AG04449 (cell line): ENCODE measurements around the gene KLHL17.

Source experiments
- CTCF ChIA-PET: fragments of 350-600 bp; formaldehyde crosslinking; extraction: SDS; loops from one replicate; lab custom pipeline; 2021; ENCODE audit warnings: antibody characterized with exemption; lab: Yijun Ruan, JAX
- POLR2A ChIA-PET: fragments of 400-600, 350-600 bp; formaldehyde crosslinking; extraction: SDS; loops from one replicate; lab custom pipeline; 2020; ENCODE audit warnings: antibody characterized with exemption, inconsistent platforms; lab: Yijun Ruan, JAX
- DNase-seq: peaks from one replicate; pipeline ENCODE4 v3.0.0-alpha.2; 2010; ENCODE audit warnings: low read depth, low spot score
- H3K4me3 ChIP-seq: 2 replicates; pipeline ENCODE4 v1.5.1; 2011; ENCODE audit warnings: low read depth, mild to moderate bottlenecking, control low read depth, low read length
- TF ChIP-seq, protein P1 (sequence below): IDR thresholded peaks from one replicate; pipeline ENCODE4 v1.5.1; 2011; ENCODE audit warnings: mild to moderate bottlenecking, moderate library complexity, low read length, control low read depth, inconsistent platforms; ENCODE audit not compliant: insufficient read depth; ENCODE audit errors: missing control alignments

KLHL17 gene

DNA sequence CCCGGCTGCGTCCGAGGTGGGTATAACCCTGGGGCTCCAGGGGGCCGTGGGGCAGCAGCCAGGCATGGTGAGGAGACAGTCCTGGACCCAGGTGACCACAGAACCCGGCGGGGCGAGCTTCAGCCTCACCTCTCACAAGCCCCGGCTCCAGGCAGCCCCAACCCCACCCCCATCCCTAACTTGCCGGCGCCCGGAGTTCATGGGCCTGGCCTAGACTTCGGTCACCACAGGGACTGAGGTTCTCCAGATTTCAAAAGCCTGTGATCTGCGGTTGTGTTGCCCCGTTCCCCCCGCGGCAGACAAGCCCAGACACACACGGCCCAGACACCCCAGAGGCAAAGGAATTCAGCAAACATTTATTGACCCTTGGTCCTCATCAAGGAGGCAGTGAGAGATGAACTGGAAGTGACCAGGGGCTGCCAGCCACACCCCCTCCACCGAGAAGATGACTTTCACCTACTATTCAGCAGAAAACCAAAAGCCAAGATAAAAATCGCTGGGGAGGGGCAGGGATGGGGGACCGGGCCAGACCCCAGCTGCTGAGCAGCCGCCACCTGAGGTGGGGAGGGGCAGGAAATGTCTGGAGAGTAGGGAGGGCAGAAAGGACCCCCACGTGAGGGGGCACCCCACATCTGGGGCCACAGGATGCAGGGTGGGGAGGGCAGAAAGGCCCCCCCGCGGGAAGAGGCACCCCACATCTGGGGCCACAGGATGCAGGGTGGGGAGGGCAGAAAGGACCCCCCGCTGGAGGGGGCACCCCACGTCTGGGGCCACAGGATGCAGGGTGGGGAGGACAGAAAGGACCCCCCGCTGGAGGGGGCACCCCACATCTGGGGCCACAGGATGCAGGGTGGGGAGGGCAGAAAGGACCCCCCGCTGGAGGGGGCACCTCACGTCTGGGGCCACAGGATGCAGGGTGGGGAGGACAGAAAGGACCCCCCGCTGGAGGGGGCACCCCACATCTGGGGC is 35.6 kb downstream of the KLHL17 start:
- TF ChIP-seq, protein P1, sequence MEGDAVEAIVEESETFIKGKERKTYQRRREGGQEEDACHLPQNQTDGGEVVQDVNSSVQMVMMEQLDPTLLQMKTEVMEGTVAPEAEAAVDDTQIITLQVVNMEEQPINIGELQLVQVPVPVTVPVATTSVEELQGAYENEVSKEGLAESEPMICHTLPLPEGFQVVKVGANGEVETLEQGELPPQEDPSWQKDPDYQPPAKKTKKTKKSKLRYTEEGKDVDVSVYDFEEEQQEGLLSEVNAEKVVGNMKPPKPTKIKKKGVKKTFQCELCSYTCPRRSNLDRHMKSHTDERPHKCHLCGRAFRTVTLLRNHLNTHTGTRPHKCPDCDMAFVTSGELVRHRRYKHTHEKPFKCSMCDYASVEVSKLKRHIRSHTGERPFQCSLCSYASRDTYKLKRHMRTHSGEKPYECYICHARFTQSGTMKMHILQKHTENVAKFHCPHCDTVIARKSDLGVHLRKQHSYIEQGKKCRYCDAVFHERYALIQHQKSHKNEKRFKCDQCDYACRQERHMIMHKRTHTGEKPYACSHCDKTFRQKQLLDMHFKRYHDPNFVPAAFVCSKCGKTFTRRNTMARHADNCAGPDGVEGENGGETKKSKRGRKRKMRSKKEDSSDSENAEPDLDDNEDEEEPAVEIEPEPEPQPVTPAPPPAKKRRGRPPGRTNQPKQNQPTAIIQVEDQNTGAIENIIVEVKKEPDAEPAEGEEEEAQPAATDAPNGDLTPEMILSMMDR, result no peak
- no peak overlapping the region for H3K4me3 ChIP-seq
- ChIA-PET POLR2A (no interaction called here), CTCF (interaction anchor here (1.6 to 9.5 kb wide), 5 partner anchors 7 to 68 kb away, joined by 4 to 101 read pairs (median 5); partner anchors contain the start of gene PERM1)
- no peak for DNase-seq

DNA sequence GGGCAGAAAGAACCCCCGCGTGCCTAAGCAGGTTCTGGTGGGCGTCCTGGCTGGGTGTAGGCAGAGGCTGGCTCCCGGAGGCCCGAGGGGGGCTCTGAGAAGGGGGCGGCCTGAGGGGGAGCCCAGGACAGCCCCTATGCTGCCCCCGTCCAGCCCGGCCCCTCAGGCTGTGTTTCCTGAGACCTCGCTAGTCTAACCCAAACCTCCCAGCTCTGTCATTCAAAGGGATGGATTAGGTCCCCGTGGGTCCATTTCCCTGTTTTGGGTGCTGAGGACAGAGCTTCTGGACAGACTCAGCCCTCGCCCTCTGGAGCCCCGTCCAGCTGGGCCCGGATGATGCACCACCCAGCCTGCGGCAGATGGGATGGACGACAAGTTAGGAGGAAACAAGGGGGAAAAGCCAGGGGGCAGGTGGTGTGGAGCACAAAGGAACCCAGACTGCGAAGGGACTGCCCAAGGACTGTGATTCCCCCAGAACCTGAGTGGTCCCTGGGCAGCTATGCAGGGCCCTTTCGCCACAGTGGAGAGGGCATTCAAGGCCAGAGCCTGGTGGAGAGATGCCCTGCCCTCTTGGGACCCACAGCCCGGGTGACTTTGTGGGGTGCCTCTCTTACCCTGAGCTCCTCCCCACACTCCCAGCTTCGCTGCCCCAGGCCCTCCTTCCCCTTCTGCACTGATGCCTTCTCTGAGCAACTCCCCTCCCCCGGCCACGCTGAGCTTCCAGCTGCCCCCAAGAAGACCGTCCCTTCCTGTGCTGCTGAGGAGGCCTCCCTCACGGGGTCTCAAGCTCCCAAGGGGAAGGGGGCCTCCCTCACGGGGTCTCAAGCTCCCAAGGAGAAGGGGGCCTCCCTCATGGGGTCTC is 36.7 kb downstream of the KLHL17 start:
- POLR2A ChIA-PET, result interaction anchor here (0.7 kb wide), 1 partner anchor 363 kb away, joined by 3 read pairs; no protein-coding TSS in a partner anchor
- no peak overlapping the region for H3K4me3 ChIP-seq
- TF ChIP-seq, protein P1, result no peak
- no peak for DNase-seq
- CTCF ChIA-PET, result interaction anchor here (0.7 to 9.5 kb wide), 7 partner anchors 14 to 67 kb away, joined by 3 to 101 read pairs (median 4); partner anchors contain the start of genes PERM1 and PLEKHN1

DNA sequence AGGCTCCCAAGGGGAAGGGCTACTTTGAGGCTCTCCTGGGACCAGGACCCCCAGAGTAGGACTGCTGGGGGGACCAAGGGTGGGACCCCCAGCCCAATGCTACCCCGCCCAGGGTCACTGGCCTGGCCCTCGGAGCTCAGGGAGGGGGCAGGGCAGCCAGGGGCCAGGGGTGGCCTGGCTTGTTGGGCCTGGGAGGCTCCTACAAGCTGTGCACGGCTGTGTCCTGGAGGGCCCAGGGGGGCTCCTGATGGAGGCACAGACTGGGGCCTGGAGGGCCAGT is 37.3 kb downstream of the KLHL17 start:
- no peak overlapping the region for H3K4me3 ChIP-seq
- no peak for DNase-seq
- CTCF ChIA-PET, result interaction anchor here (0.7 to 9.5 kb wide), 7 partner anchors 14 to 66 kb away, joined by 3 to 101 read pairs (median 4); partner anchors contain the start of genes PERM1 and PLEKHN1
- TF ChIP-seq, protein P1, result no peak
- POLR2A ChIA-PET, result interaction anchor here (0.7 kb wide), 1 partner anchor 363 kb away, joined by 3 read pairs; no protein-coding TSS in a partner anchor

DNA sequence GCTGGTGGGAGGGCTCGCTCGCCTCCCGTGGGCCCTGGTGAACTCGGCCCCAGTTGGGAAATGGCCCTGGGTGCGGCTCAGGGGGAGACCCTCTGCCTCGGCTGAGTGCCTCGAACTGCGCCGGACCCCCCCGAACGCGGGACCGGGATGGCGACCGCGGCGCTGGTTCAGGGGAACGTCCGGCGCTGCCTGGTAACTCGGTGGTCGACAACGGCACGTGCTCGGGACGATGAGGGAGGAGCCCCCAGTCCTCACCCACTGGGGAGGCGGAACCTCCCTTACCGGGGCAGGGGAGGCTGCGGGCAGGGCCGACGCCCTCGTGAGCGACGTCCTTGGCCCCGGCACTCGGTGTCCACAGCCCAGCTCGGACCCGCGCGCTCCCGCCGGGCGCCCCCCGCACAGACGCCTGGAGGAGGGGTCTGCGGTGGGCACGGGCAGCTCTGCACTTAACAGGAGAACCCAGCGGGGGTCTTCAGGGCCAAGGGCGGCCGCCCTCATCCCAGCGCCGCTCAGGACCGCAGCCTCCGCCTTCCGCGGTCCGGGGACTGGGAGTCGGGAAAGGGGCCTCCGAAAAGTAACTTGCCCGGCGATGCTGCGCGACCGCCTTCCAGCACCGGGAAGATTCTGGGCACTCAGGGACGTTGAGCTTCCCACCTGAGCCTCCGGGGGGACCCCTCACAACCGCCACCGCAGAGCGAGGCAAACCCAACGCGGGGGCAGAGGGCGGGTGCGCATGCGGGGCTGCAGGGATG is 37.8 kb downstream of the KLHL17 start:
- no peak for DNase-seq
- CTCF ChIA-PET, result interaction anchor here (1.4 to 9.5 kb wide), 4 partner anchors 15 to 66 kb away, joined by 3 to 101 read pairs (median 4); partner anchors contain the start of genes PERM1 and PLEKHN1
- TF ChIP-seq, protein P1, result no peak
- H3K4me3 ChIP-seq, result peak overlapping the region; percentile 30
- POLR2A ChIA-PET, result interaction anchor here (0.7 kb wide), 1 partner anchor 362 kb away, joined by 3 read pairs; no protein-coding TSS in a partner anchor

DNA sequence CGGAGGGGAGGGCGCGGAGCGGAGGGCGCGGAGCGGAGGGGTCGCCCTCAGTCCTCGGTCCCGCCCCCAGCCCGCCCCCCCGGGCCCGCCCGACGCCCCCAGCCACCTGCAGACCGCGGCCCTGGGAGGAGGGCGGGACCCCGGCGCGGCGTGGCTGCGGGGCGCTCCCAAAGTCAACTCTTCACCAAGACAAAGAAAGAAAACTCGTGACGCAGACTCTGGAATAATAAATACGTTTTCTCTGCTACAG is 38.3 kb downstream of the KLHL17 start:
- peak overlapping the region; percentile 73 for H3K4me3 ChIP-seq
- POLR2A ChIA-PET, result no interaction called here
- CTCF ChIA-PET, result interaction anchor here (1.4 to 9.5 kb wide), 2 partner anchors 16 to 32 kb away, joined by 3 to 101 read pairs; partner anchors contain the start of genes PERM1 and PLEKHN1
- DNase-seq, result no peak
- TF ChIP-seq, protein P1, result no peak
